GM13976 (cell line): ENCODE results near the gene POLR2L.

Source experiments
- DNase-seq: peaks from one replicate; pipeline ENCODE4 v3.0.0; 2012; ENCODE audit warnings: low spot score
- CTCF ChIP-seq: IDR thresholded peaks from 2 replicates; pipeline ENCODE4 v1.5.1; 2012; ENCODE audit warnings: borderline replicate concordance, mild to moderate bottlenecking; ENCODE audit not compliant: insufficient read depth; ENCODE audit errors: extremely low read depth, missing control alignments, control extremely low read depth
- in situ Hi-C: fragments of 300-500 bp; cut with MboI; formaldehyde crosslinking; loops from one replicate; pipeline ENCODE4 v1.12.0; 2022; ENCODE audit warnings: low sequenced_read_pairs, mixed read lengths, inconsistent platforms; ENCODE audit not compliant: unreplicated experiment

The POLR2L gene

GRCh38 chr11:862081-862661 lies 19.8 kb upstream of the POLR2L start:
- DNase-seq: no peak
- in situ Hi-C loops: no loop called here
- no peak for TF ChIP-seq CTCF

- TF ChIP-seq CTCF: no peak
- in situ Hi-C loops: no loop called here
- DNase-seq: no peak
Observed at GRCh38 chr11:861105-861479, 18.8 kb upstream of the POLR2L start.

- DNase-seq: no peak
- in situ Hi-C loops: no loop called here
- no peak for TF ChIP-seq CTCF
Observed at GRCh38 chr11:860234-861104, 18.1 kb upstream of the POLR2L start.

GRCh38 chr11:859394-860131 lies 17.2 kb upstream of the POLR2L start:
- DNase-seq: no peak
- in situ Hi-C loops: no loop called here
- no peak for TF ChIP-seq CTCF

GRCh38 chr11:858762-859339 lies 16.5 kb upstream of the POLR2L start:
- DNase-seq: no peak
- TF ChIP-seq CTCF: no peak
- in situ Hi-C loops: no loop called here

- TF ChIP-seq CTCF: no peak
- in situ Hi-C loops: no loop called here
- no peak for DNase-seq
Observed at GRCh38 chr11:858053-858761, 15.9 kb upstream of the POLR2L start.
